HFFc6 (cell line): Measurements from ENCODE around the gene S1PR2. TPM values are rescaled to one million over a fixed set of nuclear protein-coding genes. Genes with fewer than 3 reads are reported as not detected.

Experiments
- DNase-seq: peaks from one replicate; pipeline ENCODE4 v3.0.0-alpha.2; 2018
- H3K27ac Mint-ChIP-seq: 2 replicates; pipeline ENCODE4 v1.8.0; 2020; ENCODE audit warnings: mild to moderate bottlenecking, mixed read lengths
- H3K27me3 Mint-ChIP-seq: 2 replicates; pipeline ENCODE4 v1.8.0; 2021; ENCODE audit warnings: mild to moderate bottlenecking, moderate library complexity, mixed read lengths; ENCODE audit not compliant: insufficient read depth
- H3K36me3 Mint-ChIP-seq: 2 replicates; pipeline ENCODE4 v1.8.0; 2021; ENCODE audit warnings: low read depth, mixed read lengths
- H3K4me1 Mint-ChIP-seq: 2 replicates; pipeline ENCODE4 v1.8.0; 2020; ENCODE audit warnings: low read depth, mixed read lengths
- H3K4me3 Mint-ChIP-seq: 2 replicates; pipeline ENCODE4 v1.8.0; 2020; ENCODE audit warnings: mild to moderate bottlenecking, moderate library complexity, mixed read lengths
- H3K9me3 Mint-ChIP-seq: 2 replicates; pipeline ENCODE4 v1.8.0; 2020; ENCODE audit warnings: mild to moderate bottlenecking, mixed read lengths
- total RNA-seq, 6 experiments: library from RNA; stranded (reverse); fragmentation: NEBNext Ultra II Directional; extraction: Animal tissue kit (Norgen Biotek cat#: 25700); gene quantifications; 2 replicates in 1 of 6; 3 replicates in 5 of 6; pipeline ENCODE4 v1.2.3, GENCODE V29; 2021
- TF ChIP-seq, protein P1 (sequence below): fragments of 200-600 bp; sonication (generic); IDR thresholded peaks from 2 replicates; pipeline ENCODE4 v1.5.0; 2021; ENCODE audit warnings: antibody characterized with exemption, mild to moderate bottlenecking

S1PR2 gene
- total RNA-seq, 6 experiments from 2014 or later: 16.8 to 22.0 (median 20.5) TPM

DNA sequence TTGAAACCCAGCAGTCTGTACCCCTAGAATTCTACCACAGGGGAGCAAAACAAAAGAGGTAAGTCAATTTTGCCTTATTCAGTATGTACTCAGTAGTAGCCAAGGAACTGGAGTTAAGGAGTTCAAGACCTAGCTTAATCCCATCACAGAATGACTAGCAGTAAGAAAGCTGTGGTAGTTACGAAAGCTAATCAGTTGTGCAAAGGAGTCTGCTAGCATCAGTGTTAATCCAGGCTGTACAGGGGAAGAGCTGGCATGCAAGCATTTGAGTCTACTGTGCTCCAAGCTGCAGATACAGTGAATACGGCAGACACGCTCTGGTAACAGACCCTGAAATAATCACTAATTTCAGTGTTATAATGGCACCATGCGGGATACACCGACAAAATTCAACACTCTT lies 41.1 kb downstream of the S1PR2 start:
- Mint-ChIP-seq H3K4me1 (peaks cover 34% of the 10 kb centered on the region), H3K36me3 (peaks cover 14% of the 10 kb centered on the region), H3K27ac (no peak overlapping the region), H3K4me3 (no peak overlapping the region), H3K27me3 (peaks cover 2% of the 10 kb centered on the region), H3K9me3 (no peaks in the 10 kb centered on the region)
- TF ChIP-seq, protein P1, sequence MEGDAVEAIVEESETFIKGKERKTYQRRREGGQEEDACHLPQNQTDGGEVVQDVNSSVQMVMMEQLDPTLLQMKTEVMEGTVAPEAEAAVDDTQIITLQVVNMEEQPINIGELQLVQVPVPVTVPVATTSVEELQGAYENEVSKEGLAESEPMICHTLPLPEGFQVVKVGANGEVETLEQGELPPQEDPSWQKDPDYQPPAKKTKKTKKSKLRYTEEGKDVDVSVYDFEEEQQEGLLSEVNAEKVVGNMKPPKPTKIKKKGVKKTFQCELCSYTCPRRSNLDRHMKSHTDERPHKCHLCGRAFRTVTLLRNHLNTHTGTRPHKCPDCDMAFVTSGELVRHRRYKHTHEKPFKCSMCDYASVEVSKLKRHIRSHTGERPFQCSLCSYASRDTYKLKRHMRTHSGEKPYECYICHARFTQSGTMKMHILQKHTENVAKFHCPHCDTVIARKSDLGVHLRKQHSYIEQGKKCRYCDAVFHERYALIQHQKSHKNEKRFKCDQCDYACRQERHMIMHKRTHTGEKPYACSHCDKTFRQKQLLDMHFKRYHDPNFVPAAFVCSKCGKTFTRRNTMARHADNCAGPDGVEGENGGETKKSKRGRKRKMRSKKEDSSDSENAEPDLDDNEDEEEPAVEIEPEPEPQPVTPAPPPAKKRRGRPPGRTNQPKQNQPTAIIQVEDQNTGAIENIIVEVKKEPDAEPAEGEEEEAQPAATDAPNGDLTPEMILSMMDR: no peak
- no peak for DNase-seq

DNA sequence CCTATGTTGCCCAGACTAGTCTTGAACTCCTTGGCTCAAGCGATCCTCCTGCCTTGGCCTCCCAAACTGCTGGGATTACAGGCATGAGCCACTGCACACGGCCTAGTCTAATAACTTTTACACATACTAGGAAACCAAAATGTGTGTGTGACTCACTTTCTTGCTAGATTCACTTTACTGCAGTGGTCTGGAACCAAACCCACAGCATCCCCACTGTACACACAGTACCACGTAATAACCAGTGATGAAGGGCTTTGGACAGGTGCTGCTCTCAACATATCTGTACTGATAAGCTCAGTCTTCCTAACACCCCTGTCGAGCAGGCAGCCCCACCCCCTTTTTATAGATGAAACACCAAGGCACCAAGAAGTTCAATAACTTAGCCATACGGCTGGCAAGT lies 41.5 kb downstream of the S1PR2 start:
- TF ChIP-seq, protein P1: no peak
- H3K27ac Mint-ChIP-seq: no peak overlapping the region
- no peak overlapping the region for H3K4me3 Mint-ChIP-seq
- H3K27me3 Mint-ChIP-seq: peaks cover under 1% of the 10 kb centered on the region
- no peak for DNase-seq
- H3K36me3 Mint-ChIP-seq: peaks cover 14% of the 10 kb centered on the region
- H3K4me1 Mint-ChIP-seq: peaks cover 34% of the 10 kb centered on the region
- H3K9me3 Mint-ChIP-seq: no peaks in the 10 kb centered on the region

GRCh38 chr19:10187315-10187714 lies 43.8 kb downstream of the S1PR2 start:
- DNase-seq: no peak
- Mint-ChIP-seq H3K27me3 (no peaks in the 10 kb centered on the region; the same call in 1 of the 2 replicates), H3K27ac (no peak overlapping the region), H3K4me1 (peaks cover 23% of the 10 kb centered on the region), H3K4me3 (no peak overlapping the region), H3K36me3 (peaks cover 7% of the 10 kb centered on the region; the same call in 1 of the 2 replicates), H3K9me3 (no peaks in the 10 kb centered on the region)
- TF ChIP-seq, protein P1: no peak

GRCh38 chr19:10184636-10185035 lies 46.5 kb downstream of the S1PR2 start:
- H3K4me3 Mint-ChIP-seq: no peak overlapping the region
- TF ChIP-seq, protein P1: no peak
- no peak overlapping the region for H3K27ac Mint-ChIP-seq
- DNase-seq: no peak
- no peaks in the 10 kb centered on the region; the same call in 1 of the 2 replicates for H3K27me3 Mint-ChIP-seq
- peaks cover 2% of the 10 kb centered on the region; the same call in 1 of the 2 replicates for H3K36me3 Mint-ChIP-seq
- no peaks in the 10 kb centered on the region for H3K9me3 Mint-ChIP-seq
- H3K4me1 Mint-ChIP-seq: peaks cover 8% of the 10 kb centered on the region

DNA sequence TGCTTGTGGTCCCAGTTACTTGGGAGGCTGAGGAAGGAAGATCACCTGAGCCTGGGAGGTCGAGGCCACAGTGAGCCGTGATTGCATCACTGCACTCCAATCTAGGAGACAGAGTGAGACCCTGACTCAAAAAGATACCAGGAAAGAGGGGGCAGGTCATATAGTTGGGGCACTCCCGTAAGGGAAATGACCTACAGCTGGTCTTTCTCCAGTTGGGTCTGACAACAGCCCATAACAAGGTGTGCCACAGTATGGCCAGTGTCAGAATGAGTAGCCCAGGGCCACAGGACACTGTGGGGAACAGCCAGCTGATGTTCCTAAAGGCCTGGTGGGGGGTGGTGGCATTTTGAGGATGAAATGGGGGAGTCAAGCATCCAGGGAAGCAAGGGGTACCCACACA lies 47.2 kb downstream of the S1PR2 start:
- H3K27me3 Mint-ChIP-seq: no peaks in the 10 kb centered on the region; the same call in 1 of the 2 replicates
- no peak overlapping the region; the same call in 1 of the 2 replicates for H3K27ac Mint-ChIP-seq
- no peak overlapping the region for H3K4me3 Mint-ChIP-seq

More for the DNA sequence above, 47.2 kb downstream of the S1PR2 start:
- no peaks in the 10 kb centered on the region for H3K9me3 Mint-ChIP-seq
- DNase-seq: no peak
- peaks cover 6% of the 10 kb centered on the region for H3K4me1 Mint-ChIP-seq
- TF ChIP-seq, protein P1: no peak
- no peaks in the 10 kb centered on the region for H3K36me3 Mint-ChIP-seq
